ENCODE results near the gene SSX1.
"Not testable (repeated sequence)": the region's sequence is repeated elsewhere in the genome, so short reads cannot be mapped to it uniquely, and the experiment has no call there.

The SSX1 gene, protein sequence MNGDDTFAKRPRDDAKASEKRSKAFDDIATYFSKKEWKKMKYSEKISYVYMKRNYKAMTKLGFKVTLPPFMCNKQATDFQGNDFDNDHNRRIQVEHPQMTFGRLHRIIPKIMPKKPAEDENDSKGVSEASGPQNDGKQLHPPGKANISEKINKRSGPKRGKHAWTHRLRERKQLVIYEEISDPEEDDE

DNA sequence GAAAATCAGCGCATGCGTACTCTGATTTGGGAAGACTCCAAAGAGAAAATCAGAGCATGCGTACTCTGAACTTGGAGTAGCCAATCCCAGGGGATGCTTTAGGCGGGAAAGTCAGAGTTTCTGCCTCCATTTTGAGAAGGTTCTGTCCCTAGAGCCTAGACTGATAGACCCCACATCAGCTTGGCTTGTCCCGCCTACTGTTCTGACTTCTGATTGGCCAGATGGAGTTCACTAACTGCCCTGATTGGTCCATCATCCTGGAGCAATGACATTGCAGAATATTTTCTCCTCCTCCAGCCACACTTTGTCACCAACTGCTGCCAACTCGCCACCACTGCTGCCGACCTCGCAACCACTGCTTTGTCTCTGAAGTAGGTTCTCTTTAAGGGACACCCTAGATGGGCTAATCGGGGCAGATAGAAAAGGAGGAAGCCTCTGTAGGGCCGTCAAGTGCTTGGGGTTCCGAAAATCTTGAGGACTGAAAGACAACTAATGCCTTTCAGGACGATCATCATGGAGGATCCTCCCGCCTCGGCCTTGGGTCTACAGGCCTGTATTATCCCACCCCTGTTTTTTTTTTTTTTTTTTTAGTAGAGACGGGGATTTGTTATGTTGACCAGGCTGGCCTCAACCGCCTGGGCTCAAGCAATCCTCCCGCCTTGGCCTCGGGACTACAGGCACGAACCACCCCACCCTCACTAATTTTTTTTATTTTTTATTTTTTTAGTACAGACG lies at the start of gene SSX1:
SSX1 (plus strand) TSS at position 331 of the 735 bp plus-strand sequence. CDS start 1,850 bp downstream, outside the sequence.
- not testable (repeated sequence) for H3K27ac ChIP-seq; DNase-seq (ENCODE audit: low spot score); H3K4me3 ChIP-seq

DNA sequence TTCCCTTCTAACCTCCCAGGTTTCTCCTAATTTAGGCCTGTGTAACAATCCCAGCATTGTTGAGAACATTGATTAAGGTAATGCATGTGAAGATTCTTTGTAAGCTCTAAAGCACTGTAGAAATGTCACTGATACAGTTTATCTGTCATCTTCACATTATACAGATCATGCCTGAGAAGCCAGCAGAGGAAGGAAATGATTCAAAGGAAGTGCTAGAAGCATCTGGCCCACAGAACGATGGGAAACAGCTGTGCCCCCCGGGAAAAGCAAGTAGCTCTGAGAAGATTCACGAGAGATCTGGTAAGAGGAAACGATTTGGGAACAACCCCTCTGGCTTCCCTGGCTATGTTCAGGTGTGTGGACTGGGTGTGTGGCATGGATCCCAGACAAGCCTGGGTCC lies 40.9 kb upstream of the SSX1 start:
- DNase-seq (ENCODE audit: low spot score); H3K4me3 ChIP-seq; H3K27ac ChIP-seq: not testable (repeated sequence)

DNA sequence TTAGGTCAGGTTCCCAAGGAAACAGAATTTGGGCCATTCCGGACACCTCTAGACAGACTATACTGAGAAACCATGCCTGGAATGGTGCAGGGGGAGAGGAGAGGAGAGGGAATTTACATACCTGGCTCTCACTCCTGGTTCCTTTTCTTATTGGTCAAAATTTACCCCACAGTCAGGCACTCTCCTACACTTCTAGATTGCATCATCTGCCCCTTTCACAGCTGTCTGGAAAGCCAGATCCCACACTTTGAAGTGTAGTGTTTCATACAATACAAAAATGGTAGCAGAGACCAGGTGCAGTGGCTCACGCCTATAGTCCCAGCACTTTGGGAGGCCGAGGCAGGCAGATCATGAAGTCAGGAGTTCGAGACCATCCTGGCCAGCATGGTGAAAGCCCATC lies 31.0 kb upstream of the SSX1 start:
- DNase-seq (ENCODE audit: low spot score); H3K27ac ChIP-seq; H3K4me3 ChIP-seq: not testable (repeated sequence)

DNA sequence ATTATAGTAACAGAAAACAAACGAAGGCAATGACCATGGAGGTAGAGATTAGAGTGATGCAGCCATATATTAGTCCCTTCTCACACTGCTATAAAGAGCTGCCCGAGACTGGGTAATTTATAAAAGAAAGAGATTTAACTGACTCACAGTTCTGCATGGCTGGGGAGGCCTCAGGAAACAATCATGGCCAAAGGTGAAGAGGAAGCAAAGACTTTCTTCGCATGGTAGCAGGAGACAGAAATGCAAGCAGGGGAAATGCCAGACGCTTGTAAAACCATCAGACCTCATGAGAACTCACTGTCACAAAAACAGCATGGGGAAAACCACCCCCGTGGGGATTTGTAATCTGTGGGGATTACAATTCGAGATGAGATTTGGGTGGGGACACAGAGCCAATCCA lies 2.2 kb upstream of the SSX1 start:
- DNase-seq (ENCODE audit: low spot score); H3K4me3 ChIP-seq; H3K27ac ChIP-seq: not testable (repeated sequence)

DNA sequence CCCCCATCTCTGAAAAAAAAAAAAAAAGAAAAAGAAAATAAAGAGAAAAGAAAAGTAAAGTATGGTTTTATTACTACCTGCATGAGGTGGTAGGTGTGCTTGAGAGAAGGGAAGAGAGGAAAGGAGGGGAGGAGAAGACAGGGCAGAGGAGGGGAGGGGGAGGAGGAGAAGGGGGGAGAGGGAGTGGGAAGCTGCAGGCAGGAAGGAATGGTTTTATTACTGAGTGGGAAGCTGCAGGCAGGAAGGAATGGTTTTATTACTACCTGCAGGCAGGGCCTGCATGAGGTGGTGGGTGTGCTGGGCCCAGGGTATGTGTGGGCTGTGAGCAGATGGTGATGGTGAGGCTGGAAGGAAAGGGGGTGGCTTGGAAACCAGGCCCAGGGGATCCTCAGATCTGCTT lies 19.2 kb downstream of the SSX1 start:
- H3K4me3 ChIP-seq; H3K27ac ChIP-seq; DNase-seq (ENCODE audit: low spot score): not testable (repeated sequence)

DNA sequence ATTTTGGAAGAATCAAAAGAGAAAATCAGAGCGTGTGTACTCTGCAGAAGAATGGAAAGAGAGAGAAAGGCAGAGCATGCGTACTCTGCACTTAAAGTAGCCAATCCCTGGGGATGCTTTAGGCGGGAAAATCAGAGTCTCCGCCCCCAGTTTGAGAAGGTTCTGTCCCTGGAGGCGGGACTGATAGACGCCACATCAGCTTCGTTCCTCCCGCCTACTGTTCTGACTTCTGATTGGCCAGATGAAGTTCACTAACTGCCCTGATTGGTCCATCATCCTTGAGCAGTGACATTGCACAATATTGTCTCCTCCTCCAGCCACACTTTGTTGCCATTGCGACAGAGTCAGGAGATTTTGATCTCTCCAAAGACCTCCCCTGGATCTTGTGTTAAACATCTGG lies 23.8 kb downstream of the SSX1 start:
- TF ChIP-seq, protein P1, sequence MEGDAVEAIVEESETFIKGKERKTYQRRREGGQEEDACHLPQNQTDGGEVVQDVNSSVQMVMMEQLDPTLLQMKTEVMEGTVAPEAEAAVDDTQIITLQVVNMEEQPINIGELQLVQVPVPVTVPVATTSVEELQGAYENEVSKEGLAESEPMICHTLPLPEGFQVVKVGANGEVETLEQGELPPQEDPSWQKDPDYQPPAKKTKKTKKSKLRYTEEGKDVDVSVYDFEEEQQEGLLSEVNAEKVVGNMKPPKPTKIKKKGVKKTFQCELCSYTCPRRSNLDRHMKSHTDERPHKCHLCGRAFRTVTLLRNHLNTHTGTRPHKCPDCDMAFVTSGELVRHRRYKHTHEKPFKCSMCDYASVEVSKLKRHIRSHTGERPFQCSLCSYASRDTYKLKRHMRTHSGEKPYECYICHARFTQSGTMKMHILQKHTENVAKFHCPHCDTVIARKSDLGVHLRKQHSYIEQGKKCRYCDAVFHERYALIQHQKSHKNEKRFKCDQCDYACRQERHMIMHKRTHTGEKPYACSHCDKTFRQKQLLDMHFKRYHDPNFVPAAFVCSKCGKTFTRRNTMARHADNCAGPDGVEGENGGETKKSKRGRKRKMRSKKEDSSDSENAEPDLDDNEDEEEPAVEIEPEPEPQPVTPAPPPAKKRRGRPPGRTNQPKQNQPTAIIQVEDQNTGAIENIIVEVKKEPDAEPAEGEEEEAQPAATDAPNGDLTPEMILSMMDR (IDR thresholded peaks at IDR 0.05) = no peak
- DNase-seq (ENCODE audit: low spot score) = no peak
- H3K4me3 ChIP-seq = no peak overlapping the region

DNA sequence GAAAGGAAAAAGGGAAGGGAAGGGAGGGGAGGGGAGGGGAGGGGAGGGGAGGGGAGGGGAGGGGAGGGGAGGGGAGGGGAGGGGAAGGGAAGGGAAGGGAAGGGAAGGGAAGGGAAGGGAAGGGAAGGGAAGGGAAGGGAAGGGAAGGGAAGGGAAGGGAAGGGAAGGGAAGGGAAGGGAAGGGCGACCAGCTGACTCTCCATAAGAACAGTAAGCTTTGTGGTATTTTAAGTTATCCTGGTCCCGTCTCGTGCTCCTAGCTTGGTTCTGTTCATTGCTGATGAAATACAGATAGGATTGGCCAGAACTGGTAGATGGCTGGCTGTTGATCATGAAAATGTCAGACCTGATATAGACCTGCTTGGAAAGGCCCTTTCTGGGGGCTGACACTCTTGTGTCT lies 25.5 kb downstream of the SSX1 start:
- H3K27ac ChIP-seq; DNase-seq (ENCODE audit: low spot score): not testable (repeated sequence)

More for the DNA sequence above, 23.8 kb downstream of the SSX1 start:
- H3K27ac ChIP-seq = no peak overlapping the region

DNA sequence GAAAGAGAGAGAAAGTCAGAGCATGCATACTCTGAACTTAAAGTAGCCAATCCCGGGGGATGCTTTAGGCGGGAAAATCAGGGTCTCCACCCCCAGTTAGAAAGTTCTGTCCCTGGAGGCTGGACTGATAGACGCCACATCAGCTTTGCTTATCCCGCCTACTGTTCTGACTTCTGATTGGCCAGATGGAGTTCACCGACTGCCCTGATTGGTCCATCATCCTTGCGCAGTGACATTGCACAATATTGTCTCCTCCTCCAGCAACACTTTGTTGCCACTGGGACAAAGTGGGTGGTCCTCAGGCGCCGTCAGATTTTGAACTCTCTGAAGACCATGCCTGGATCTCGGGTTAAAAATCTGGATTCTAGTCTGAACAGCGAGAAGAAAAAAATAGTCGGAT lies 51.0 kb downstream of the SSX1 start:
- TF ChIP-seq, protein P1 (IDR thresholded peaks at IDR 0.05) = no peak
- H3K4me3 ChIP-seq = no peak overlapping the region
- no peak for DNase-seq (ENCODE audit: low spot score)
- H3K27ac ChIP-seq = no peak overlapping the region

More for the DNA sequence above, 25.5 kb downstream of the SSX1 start:
- not testable (repeated sequence) for H3K4me3 ChIP-seq

DNA sequence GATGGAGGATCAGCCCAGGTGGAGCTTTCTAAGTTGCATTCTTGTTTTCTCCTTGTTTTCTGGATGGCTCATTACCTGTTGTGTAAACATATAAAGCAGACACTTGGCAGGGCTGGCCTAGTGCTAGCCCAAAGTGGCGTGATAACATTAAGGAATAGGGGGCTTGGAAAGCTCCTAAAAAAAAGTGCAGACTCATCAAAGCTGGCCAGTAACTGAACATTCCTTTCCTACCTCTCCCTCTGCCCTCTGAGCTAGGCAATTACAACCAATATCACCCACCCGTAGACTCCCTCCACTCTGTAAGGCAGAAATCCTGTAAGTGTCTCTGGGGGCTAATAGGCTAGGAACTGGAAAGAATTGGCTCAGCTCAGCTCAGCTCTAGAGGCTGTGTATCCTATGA lies 58.8 kb downstream of the SSX1 start:
- H3K4me3 ChIP-seq; DNase-seq (ENCODE audit: low spot score); H3K27ac ChIP-seq: not testable (repeated sequence)
